ENCODE measurements around the gene TPT1.

- no peak for TF ChIP-seq CTCF (conservative IDR thresholded peaks at IDR 0.05; ENCODE audit: low read length)
- TF ChIP-seq EZH2phosphoT487 (IDR thresholded peaks at IDR 0.05; ENCODE audit: borderline replicate concordance): no peak
Observed at GRCh38 chr13:45332831-45333219, 8.2 kb downstream of the TPT1 start.

Data from Loucy (cell line).